GM12801 (cell line): Measurements from ENCODE around the gene TNPO3.

ENCODE experiments used
- CTCF ChIP-seq: IDR thresholded peaks from one replicate; pipeline ENCODE4 v1.5.1; 2011; ENCODE audit warnings: control low read depth; ENCODE audit not compliant: insufficient read length; ENCODE audit errors: extremely low read depth

Gene TNPO3

GRCh38 chr7:128941323-128941890, 113.5 kb downstream of the TNPO3 start:
- TF ChIP-seq CTCF: no peak

DNA sequence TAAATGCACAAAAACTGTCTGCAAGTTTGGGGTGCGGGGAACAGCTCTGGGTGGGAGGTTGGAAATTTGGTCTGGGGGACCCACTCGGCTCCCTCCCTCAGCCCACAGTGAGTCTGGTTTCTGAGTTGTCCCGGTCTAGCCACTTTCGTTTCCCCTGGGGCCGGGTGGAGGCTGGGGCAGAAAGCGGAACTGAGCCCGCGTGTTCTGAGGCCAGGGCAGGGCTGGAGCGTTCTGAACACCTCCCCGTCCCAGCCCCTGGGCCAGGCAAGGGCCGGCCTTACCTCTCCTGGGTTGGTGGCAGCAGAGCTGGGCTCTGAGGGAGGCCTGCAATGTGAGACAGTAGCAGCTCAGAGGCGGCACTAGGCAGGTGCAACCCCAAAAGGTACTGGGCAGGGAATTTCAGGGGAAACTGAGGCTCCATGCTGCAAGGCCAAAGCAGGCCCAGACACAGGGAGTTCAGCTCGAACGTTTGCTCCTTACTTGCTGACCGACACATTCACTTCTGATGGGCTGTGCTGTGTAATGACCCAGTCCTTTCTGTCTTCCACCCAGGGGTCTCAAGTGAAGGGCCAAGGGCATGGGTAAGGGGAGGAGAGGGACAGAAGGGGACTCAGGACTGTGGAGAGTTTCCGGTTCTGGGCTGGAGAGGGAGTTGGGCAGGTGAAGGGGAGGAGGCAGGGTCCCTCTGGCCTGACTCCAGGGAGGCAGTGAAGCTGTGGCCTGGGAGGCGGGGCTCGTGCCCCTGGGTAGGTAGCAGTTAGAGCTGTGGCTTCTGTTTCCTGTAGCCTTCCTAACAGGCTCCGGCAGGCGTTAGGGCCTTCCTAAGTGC, 114.2 kb downstream of the TNPO3 start:
- no peak for TF ChIP-seq CTCF

- no peak for TF ChIP-seq CTCF
Measured at GRCh38 chr7:128939861-128940410, 115.0 kb downstream of the TNPO3 start.

DNA sequence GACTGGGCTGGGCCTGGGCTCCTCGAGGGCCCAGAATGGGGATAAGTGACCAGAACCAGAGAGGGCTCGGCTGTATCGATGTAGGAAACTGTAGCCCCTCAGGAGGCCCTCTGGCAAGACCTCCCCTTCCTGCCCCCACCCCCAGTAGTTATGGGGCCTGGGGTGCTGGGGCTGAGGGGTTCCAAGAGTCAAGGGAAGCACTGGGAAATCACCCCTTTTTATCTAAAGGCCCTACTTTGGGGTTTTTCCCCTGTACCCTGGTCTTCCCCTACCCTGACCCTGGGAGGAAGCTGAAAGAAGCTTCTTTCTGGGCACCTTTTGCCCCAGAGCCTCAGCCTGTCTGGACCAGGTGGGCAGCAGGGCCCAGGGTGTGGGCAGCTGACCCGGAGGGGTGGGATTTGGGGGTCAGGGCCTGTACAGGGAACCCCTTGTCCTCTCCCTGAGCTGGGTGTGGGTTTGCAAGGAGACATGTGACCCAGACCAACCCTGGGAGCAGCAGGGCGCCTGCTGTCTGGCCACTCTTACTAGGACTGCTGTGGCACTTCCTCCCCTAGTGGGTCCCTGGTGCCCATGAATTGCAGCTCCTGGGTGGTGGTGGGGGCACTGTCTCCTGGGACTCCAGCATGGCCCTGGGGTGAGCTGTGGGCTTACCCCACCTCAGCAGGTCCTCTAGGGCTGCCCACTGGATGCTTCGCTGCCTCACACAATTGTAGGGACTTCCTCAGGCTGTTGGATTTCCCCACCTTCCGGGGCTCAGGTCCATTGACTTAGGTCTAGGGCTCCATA, 115.6 kb downstream of the TNPO3 start:
- no peak for TF ChIP-seq CTCF

GRCh38 chr7:128938544-128939074, 116.3 kb downstream of the TNPO3 start:
- no peak for TF ChIP-seq CTCF

GRCh38 chr7:128937647-128938543, 117.0 kb downstream of the TNPO3 start, which contains the start of gene IRF5:
Gene IRF5, plus strand, starts transcription at chr7:128937927. Its CDS starts 4,155 bp downstream, at chr7:128942082.
- no peak for TF ChIP-seq CTCF
